GM12873 (cell line): ENCODE data around the gene CDC42EP5.

Experiments
- TF ChIP-seq, protein P1 (sequence below): IDR thresholded peaks from 2 replicates; pipeline ENCODE4 v1.5.1; 2012; ENCODE audit warnings: low read depth, mild to moderate bottlenecking, moderate library complexity, low read length, control low read depth; ENCODE audit not compliant: insufficient read depth; ENCODE audit errors: missing control alignments

Gene CDC42EP5

DNA sequence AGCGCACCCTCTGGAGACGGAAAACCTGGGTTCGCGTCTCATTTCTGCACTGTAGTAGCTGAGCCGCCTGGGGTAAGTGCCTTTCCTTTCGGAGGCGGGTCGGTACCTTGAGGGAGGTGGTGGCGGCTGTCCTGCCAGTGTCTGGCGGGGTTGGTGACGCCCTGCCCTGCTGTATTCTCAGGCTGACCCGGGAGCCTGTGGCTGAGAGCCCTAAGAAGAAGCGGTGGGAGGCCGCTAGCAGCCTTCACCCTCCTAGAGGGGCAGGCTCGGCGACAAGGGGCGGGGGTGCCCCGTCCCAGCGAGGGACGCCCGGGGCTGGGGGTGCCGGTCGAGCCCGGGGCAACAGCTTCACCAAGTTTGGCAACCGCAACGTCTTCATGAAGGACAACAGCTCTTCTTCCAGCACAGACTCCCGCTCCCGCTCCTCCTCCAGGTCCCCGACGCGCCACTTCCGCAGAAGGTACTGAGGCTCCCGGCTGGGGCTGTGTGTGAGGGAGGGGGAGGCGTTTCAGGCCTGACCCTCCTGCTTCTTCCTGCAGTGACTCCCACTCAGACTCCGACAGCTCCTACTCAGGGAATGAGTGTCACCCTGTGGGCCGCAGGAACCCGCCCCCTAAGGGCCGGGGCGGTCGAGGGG lies 17.2 kb downstream of the CDC42EP5 start:
- TF ChIP-seq, protein P1, sequence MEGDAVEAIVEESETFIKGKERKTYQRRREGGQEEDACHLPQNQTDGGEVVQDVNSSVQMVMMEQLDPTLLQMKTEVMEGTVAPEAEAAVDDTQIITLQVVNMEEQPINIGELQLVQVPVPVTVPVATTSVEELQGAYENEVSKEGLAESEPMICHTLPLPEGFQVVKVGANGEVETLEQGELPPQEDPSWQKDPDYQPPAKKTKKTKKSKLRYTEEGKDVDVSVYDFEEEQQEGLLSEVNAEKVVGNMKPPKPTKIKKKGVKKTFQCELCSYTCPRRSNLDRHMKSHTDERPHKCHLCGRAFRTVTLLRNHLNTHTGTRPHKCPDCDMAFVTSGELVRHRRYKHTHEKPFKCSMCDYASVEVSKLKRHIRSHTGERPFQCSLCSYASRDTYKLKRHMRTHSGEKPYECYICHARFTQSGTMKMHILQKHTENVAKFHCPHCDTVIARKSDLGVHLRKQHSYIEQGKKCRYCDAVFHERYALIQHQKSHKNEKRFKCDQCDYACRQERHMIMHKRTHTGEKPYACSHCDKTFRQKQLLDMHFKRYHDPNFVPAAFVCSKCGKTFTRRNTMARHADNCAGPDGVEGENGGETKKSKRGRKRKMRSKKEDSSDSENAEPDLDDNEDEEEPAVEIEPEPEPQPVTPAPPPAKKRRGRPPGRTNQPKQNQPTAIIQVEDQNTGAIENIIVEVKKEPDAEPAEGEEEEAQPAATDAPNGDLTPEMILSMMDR = no peak

DNA sequence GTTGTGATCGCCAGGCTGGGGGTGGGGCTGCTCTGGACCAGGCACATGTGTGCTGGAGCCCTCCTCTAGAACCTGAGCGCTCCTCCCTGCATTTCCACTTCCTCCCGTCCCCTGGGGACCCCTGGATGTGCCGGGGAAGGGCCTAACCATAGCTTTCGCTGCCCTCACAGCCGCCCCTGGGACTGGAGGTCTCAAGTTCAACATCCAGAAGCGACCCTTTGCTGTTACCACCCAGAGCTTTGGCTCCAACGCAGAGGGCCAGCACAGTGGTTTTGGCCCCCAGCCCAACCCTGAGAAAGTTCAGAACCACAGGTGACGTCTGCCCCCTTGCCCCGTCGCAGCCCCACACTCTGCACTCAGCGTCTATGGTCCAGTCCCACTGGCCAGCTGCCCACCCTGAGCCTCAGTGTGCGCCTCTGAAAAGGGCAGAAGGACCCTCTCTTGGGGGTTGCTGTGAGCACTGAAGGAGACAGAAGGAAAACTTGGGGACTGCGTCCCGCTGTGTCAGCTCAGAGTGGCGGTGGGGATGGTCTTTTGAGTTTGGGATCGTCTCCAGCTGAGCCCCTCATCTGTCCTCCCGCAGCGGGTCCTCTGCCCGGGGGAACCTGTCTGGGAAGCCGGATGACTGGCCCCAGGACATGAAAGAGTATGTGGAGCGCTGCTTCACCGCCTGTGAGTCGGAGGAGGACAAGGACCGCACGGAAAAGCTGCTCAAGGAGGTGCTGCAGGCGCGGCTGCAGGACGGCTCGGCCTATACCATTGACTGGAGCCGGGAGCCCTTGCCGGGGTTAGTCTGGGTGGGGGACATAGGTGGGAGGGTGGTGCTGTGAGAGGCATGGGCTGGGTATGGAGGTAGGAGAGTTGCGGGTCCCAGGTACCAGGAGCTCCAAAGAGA lies 18.1 kb downstream of the CDC42EP5 start:
- TF ChIP-seq, protein P1 = no peak

DNA sequence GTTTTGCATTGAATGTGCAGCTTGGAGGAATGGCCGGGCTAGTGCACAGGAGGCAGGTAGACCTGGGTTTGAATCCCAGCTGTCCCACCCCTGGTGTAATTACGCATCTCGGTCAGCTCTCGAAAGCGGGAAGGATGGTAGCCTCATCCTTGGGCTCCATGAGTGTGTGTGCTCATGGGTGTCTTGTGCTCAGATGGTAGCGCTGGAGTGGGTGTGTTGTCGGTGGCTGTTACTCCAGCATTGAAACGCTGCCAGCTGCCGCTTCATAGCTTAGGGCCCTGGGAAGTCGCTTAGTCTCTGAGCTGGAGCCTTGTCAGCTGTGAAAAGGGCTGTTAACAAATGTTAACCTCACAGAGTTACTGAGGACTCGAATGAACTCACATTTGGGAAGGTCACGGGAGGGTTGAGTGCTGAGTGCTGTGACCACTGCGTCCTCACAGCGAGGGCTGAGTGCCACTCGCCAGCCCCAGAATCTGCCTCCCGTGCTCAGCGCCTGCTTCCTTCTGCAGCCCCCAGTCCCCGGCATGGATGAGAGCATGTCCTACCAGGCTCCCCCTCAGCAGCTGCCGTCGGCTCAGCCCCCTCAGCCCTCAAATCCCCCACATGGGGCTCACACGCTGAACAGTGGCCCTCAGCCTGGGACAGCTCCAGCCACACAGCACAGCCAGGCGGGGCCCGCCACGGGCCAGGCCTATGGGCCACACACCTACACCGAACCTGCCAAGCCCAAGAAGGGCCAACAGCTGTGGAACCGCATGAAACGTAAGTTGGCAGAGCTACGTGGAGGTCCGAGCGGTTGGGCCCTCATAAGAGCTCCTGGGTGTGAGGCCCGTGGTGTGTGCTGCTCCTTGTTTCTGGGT lies 18.9 kb downstream of the CDC42EP5 start:
- TF ChIP-seq, protein P1 = no peak

DNA sequence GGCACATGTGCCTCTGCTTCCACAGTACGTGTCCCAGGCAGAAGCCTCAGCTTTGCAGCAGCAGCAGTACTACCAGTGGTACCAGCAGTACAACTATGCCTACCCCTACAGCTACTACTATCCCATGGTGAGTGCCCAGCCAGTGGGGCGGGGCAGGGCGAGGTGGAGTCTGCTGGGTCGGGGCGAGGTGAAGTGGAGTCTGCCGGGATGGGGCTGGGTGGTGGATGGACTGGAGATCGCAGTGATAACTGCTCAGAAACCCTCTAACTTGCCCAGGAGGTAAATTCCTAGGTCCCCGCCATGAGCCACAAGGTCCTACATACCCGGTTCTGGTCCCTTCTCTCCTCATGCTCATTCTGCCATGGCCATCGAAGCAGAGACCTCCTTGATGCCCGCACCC lies 20.5 kb downstream of the CDC42EP5 start:
- TF ChIP-seq, protein P1 = no peak

DNA sequence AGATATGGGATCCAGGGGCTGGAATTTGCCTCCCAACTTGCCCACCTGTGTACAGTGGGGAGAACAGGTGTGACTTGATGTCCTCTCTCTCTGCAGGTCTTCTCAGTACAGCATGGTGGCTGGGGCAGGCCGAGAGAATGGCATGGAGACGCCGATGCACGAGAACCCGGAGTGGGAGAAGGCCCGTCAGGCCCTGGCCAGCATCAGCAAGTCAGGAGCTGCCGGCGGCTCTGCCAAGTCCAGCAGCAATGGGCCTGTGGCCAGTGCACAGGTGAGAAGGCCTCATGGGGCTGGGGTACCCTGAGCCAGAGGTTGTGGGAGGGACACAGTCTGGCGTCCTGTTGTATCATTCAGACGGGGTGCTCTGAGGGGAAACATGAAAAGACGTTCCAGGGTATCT lies 21.1 kb downstream of the CDC42EP5 start:
- TF ChIP-seq, protein P1 = no peak

DNA sequence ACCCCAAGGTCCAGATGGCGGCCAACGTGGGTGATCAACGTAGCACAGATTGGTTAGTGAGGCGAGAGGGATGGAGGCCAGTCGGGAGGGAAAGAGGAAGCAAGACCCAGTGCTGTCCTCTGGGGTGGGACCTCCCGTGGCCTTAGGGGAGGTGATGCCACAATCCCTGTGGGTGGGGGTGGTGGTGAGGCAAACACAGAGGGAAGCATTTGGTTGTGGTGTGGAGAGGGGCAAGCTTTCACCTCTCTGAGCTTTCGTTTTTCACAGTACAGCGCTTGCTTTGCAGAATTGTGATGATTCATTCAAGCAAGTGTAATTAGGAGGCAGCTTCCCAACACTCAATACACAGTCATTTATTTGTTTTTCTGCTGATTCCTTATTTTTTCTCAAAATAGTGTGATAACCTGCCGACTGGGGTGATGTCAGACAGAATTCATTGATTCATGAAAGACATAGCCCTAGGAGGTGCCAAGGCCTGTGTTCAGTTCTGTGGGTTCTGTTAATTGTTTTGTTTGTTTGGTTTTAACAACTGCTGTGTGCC lies 21.7 kb downstream of the CDC42EP5 start:
- TF ChIP-seq, protein P1 = no peak
